Liver (tissue), 9 donors: ENCODE measurements around the gene PHF2. TPM values are rescaled to one million over a fixed set of nuclear protein-coding genes. Genes with fewer than 3 reads are reported as not detected.

Source experiments
- DNase-seq: peaks from one replicate; pipeline ENCODE4 v3.0.0-alpha.2; 2017; ENCODE audit warnings: low spot score
- H3K27ac ChIP-seq, 2 donors: one replicate each; pipeline ENCODE4 v1.7.0; 2013; ENCODE audit warnings: inconsistent platforms in 2 of 2, low read length in 2 of 2, control low read depth in 1 of 2, low read depth in 1 of 2, mild to moderate bottlenecking in 1 of 2
- H3K27me3 ChIP-seq, 4 donors: one replicate each; pipeline versions ENCODE4 v1.6.1 to v1.7.0; 2013; ENCODE audit warnings: low read length in 3 of 4, inconsistent platforms in 1 of 4, mild to moderate bottlenecking in 1 of 4, moderate library complexity in 1 of 4; ENCODE audit not compliant: control insufficient read depth in 4 of 4, insufficient read depth in 4 of 4
- H3K36me3 ChIP-seq, 4 donors: one replicate each; pipeline versions ENCODE4 v1.6.1 to v1.7.0; 2013; ENCODE audit warnings: low read length in 3 of 4, mild to moderate bottlenecking in 3 of 4, low read depth in 1 of 4, moderate library complexity in 1 of 4; ENCODE audit not compliant: control insufficient read depth in 4 of 4, insufficient read depth in 3 of 4
- H3K4me1 ChIP-seq, 4 donors: one replicate each; pipeline versions ENCODE4 v1.6.1 to v1.7.0; 2013; ENCODE audit warnings: low read length in 3 of 4, mild to moderate bottlenecking in 3 of 4, moderate library complexity in 1 of 4; ENCODE audit not compliant: control insufficient read depth in 4 of 4, insufficient read depth in 4 of 4
- H3K4me3 ChIP-seq, 3 donors: one replicate each; pipeline versions ENCODE4 v1.6.1 to v1.7.0; 2013; ENCODE audit warnings: low read length in 3 of 3, control low read depth in 1 of 3, low read depth in 1 of 3, mild to moderate bottlenecking in 1 of 3
- H3K9ac ChIP-seq, 2 donors: one replicate each; pipeline ENCODE4 v1.7.0; 2013; ENCODE audit warnings: low read length in 2 of 2, mild to moderate bottlenecking in 2 of 2, moderate library complexity in 2 of 2, control low read depth in 1 of 2, low read depth in 1 of 2
- H3K9me3 ChIP-seq, 4 donors: one replicate each; pipeline versions ENCODE4 v1.6.1 to v1.7.0; 2013; ENCODE audit warnings: low read length in 3 of 4; ENCODE audit not compliant: control insufficient read depth in 4 of 4
- EGR1 ChIP-seq, 2 donors: IDR thresholded peaks; 2 replicates each; pipeline ENCODE4 v1.6.1; 2016 to 2018; ENCODE audit warnings: antibody characterized with exemption in 2 of 2, low read depth in 2 of 2
- FOXA1 ChIP-seq: IDR thresholded peaks from 2 replicates; pipeline ENCODE4 v1.6.1; 2016; ENCODE audit warnings: antibody characterized with exemption
- HNF4A ChIP-seq, 2 donors: conservative IDR thresholded peaks; 2 replicates each; pipeline ENCODE4 v1.6.1; 2016; ENCODE audit warnings: antibody characterized with exemption in 2 of 2, mild to moderate bottlenecking in 2 of 2
- HNF4G ChIP-seq: IDR thresholded peaks from 2 replicates; pipeline ENCODE4 v1.6.1; 2016; ENCODE audit warnings: antibody characterized with exemption
- JUND ChIP-seq, 2 donors: IDR thresholded peaks; 2 replicates each; pipeline ENCODE4 v1.6.1; 2016; ENCODE audit warnings: antibody characterized with exemption in 2 of 2
- NR2F2 ChIP-seq: IDR thresholded peaks from 2 replicates; pipeline ENCODE4 v1.6.1; 2016; ENCODE audit warnings: antibody characterized with exemption
- RAD21 ChIP-seq, 2 donors: IDR thresholded peaks; 2 replicates each; pipeline ENCODE4 v1.6.1; 2016; ENCODE audit warnings: antibody characterized with exemption in 2 of 2, mild to moderate bottlenecking in 2 of 2
- RXRA ChIP-seq, 2 donors: IDR thresholded peaks; 2 replicates each; pipeline ENCODE4 v1.6.1; 2017 to 2018; ENCODE audit warnings: antibody characterized with exemption in 2 of 2, mild to moderate bottlenecking in 1 of 2
- SP1 ChIP-seq: IDR thresholded peaks from 2 replicates; pipeline ENCODE4 v1.6.1; 2018; ENCODE audit warnings: antibody characterized with exemption, mild to moderate bottlenecking
- TAF1 ChIP-seq: conservative IDR thresholded peaks from 2 replicates; pipeline ENCODE4 v1.6.1; 2016; ENCODE audit warnings: antibody characterized with exemption, mild to moderate bottlenecking
- YY1 ChIP-seq: IDR thresholded peaks from 2 replicates; pipeline ENCODE4 v1.6.1; 2016; ENCODE audit warnings: antibody characterized with exemption, mild to moderate bottlenecking
- WGBS: extraction: QIAGEN DNeasy Blood & Tissue Kit; methylation state at CpG from one replicate; pipeline ENCODE4 v1.1.7; 2013; 5-methylcytosine and 5-hydroxymethylcytosine counted together
- polyA plus RNA-seq, 2 donors: library from polyadenylated mRNA; stranded (reverse) in 1 of 2; unstranded in 1 of 2; fragments of 200-250 nt in 1 of 2; fragments of >200 nt in 1 of 2; fragmentation: Nextera tagmentation in 1 of 2; extraction: Ambion mirVana in 1 of 2; gene quantifications; one replicate each; pipeline versions ENCODE4 v1.2.1 to v1.2.3, GENCODE V29; 2013 to 2015
- total RNA-seq, 2 donors: library from RNA; depleted of rRNA; stranded (reverse); fragments of >200 nt; gene quantifications; one replicate each; pipeline ENCODE4 v1.2.3, GENCODE V29; 2014
- TF ChIP-seq, protein P1 (sequence below): IDR thresholded peaks from 2 replicates; pipeline ENCODE4 v1.6.1; 2016; ENCODE audit warnings: antibody characterized with exemption
- TF ChIP-seq, protein P2 (sequence below): IDR thresholded peaks from 2 replicates; pipeline ENCODE4 v1.6.1; 2016; ENCODE audit warnings: antibody characterized with exemption
- donor health status: healthy.
- donor health status: healthy.
- donor health status: healthy.
- donor health status: healthy.
- donor health status: healthy.

The PHF2 gene
- total and polyA plus RNA-seq, 4 donors = 2.3 to 8.6 (median 6.7) TPM

DNA sequence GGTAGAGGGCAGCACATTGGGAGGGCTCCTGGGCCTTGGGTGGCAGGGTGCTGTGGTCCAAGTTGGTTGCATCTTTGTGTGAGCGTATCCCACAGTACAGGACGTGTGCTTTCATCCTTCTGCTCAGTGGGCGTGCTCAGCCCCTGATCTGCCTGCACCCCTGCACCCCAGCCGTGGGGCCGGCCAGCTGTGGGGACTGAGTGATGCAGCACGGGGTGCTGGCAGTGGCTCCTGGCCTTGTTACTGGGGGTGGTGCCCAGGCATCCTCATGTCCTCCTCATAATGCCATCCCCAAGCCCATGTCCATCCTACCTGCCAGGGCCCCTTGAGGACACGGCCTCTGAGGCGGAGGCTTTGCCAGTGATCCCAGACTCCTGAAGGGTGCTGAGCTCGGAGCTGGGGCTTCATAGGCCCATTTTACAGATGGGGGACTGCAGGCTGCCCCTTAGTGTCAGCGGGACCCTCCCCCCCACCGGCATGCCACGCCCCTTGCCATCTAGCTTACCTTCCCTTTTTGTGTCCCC is 100.7 kb downstream of the PHF2 start:
- H3K36me3 ChIP-seq = peaks cover 9 to 48% (median 16%) of the 10 kb centered on the region in 4 donors
- no peak for TF ChIP-seq HNF4G
- TF ChIP-seq JUND (IDR thresholded peaks at IDR 0.05) = no peak
- TF ChIP-seq SP1 = no peak
- no peak for TF ChIP-seq EGR1 (IDR thresholded peaks at IDR 0.05; ENCODE audit: low read depth in 2 of 2)
- no peak for TF ChIP-seq HNF4A (conservative IDR thresholded peaks at IDR 0.05)
- TF ChIP-seq, protein P1, sequence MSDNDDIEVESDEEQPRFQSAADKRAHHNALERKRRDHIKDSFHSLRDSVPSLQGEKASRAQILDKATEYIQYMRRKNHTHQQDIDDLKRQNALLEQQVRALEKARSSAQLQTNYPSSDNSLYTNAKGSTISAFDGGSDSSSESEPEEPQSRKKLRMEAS = no peak
- no peak overlapping the region for H3K9ac ChIP-seq
- no peak overlapping the region for H3K27ac ChIP-seq
- no peak for DNase-seq
- no peak overlapping the region for H3K4me3 ChIP-seq
- WGBS = 94% methylated on average over 12 of the region's 12 CpGs
- no peaks in the 10 kb centered on the region for H3K9me3 ChIP-seq
- H3K27me3 ChIP-seq = no peaks in the 10 kb centered on the region
- H3K4me1 ChIP-seq = peaks cover 0 to 9% (median 0%) of the 10 kb centered on the region in 4 donors

DNA sequence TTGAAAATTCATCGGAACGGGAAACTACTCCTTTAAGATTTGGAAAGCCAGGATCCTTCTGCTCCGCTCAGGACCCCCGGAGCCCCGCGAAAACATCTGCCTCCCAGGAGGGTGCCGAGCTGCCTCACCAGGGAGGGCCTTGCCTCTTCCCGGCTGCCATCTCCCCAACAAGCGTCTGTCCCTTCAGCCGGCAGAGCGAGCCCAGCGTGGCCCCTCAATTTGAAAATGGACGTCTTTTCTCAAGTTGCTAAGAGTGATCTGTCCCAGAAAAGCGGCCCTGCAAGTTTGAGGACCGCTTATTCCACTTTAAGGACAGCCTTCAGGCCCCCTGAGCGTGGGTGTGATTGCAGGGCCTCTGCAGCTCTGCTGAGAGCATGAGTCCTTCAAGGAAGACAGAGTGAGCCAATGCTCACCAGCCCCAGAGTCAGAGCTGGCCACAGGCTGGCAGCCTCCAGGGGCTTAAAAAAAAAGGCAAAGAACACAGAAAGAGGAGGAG is 101.3 kb downstream of the PHF2 start:
- no peak overlapping the region for H3K4me3 ChIP-seq
- H3K9ac ChIP-seq = no peak overlapping the region
- DNase-seq = no peak
- no peaks in the 10 kb centered on the region for H3K27me3 ChIP-seq
- H3K4me1 ChIP-seq = peaks cover 0 to 9% (median 0%) of the 10 kb centered on the region in 4 donors
- H3K27ac ChIP-seq = no peak overlapping the region
- peaks cover 9 to 48% (median 16%) of the 10 kb centered on the region in 4 donors for H3K36me3 ChIP-seq
- 97% methylated on average over 16 of the region's 16 CpGs for WGBS
- TF ChIP-seq, protein P2, sequence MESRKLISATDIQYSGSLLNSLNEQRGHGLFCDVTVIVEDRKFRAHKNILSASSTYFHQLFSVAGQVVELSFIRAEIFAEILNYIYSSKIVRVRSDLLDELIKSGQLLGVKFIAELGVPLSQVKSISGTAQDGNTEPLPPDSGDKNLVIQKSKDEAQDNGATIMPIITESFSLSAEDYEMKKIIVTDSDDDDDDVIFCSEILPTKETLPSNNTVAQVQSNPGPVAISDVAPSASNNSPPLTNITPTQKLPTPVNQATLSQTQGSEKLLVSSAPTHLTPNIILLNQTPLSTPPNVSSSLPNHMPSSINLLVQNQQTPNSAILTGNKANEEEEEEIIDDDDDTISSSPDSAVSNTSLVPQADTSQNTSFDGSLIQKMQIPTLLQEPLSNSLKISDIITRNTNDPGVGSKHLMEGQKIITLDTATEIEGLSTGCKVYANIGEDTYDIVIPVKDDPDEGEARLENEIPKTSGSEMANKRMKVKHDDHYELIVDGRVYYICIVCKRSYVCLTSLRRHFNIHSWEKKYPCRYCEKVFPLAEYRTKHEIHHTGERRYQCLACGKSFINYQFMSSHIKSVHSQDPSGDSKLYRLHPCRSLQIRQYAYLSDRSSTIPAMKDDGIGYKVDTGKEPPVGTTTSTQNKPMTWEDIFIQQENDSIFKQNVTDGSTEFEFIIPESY = no peak
- TF ChIP-seq NR2F2 (no peak), HNF4A (conservative IDR thresholded peaks at IDR 0.05) (no peak)
- no peaks in the 10 kb centered on the region for H3K9me3 ChIP-seq

DNA sequence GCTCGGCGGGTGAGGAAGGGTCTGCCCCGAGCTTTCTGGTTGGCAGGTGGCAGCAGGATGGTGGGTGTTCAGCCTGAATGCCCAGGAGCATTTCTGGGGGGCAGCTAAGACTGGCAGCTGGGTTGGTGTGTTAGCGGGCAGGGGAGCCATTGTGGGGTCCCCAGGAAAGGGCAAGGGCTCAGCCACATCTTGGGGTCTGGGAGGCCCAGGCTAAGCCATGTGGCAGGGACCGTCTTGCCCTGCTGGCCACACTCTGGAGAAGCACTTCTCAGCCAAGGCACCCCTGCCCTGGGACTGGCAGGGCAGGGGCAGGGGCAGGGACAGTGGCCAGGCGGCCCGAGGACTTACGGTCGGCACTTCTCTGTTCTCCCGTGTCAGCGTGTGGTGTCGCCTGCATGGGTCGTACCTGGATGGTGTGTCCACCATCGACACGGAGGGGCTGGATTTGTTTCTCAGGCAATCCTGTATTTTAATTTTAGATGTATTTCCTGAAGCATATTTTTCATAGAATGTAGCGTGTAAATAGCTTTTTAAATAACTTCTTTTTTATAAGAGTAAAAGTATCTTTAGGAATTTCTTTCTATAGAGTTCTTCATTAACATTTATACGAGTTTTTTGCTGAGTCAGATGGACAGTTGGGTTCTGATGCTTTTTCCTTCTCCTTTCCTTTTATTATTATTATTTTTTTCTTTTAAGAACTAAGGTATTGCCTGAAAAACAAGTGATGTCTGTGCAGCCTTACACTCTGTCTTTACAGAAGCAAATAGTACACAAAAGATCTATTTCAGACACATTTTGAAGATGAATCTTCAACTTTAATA is 102.0 kb downstream of the PHF2 start:
- Histone ChIP-seq H3K9ac (no peak overlapping the region), H3K36me3 (peaks cover 9 to 46% (median 15%) of the 10 kb centered on the region in 4 donors), H3K27ac (no peak overlapping the region), H3K4me1 (peaks cover 0 to 9% (median 0%) of the 10 kb centered on the region in 4 donors), H3K9me3 (no peaks in the 10 kb centered on the region), H3K4me3 (no peak overlapping the region), H3K27me3 (no peaks in the 10 kb centered on the region)
- TF ChIP-seq RXRA (IDR thresholded peaks at IDR 0.05) (no peak), NR2F2 (no peak), FOXA1 (no peak), TAF1 (no peak), YY1 (no peak), RAD21 (IDR thresholded peaks at IDR 0.05) (no peak)
- TF ChIP-seq, protein P1 = no peak
- peak; percentile 25 for DNase-seq
- 91% methylated on average over 17 of the region's 17 CpGs for WGBS
